ENCODE results near the gene GATB.
A peak's percentile ranks its signal among the peaks of the same experiment; 100 is the strongest.

GATB gene

GRCh38 chr4:151659601-151660364 is 101.0 kb downstream of the GATB start:
- Histone ChIP-seq H3K4me3 (ENCODE audit: low read depth in 1 of 2, low read length in 2 of 2) (peak overlapping the region in 1 of 2 donors; percentile 26), H3K27ac (ENCODE audit: low read depth, low read length) (peak overlapping the region; percentile 64), H3K4me1 (ENCODE audit: insufficient read depth, low read length) (peaks cover 24% of the 10 kb centered on the region), H3K9me3 (ENCODE audit: low read length) (no peaks in the 10 kb centered on the region), H3K27me3 (ENCODE audit: control insufficient read depth in 1 of 2, insufficient read depth in 2 of 2, low read length in 2 of 2) (no peaks in the 10 kb centered on the region), H3K9ac (ENCODE audit: low read length) (no peak overlapping the region), H3K36me3 (ENCODE audit: insufficient read depth, low read length) (no peaks in the 10 kb centered on the region)

GRCh38 chr4:151658959-151659600 is 101.7 kb downstream of the GATB start:
- no peak overlapping the region for H3K9ac ChIP-seq (ENCODE audit: low read length)

GRCh38 chr4:151657896-151658295 is 102.9 kb downstream of the GATB start:
- H3K27ac ChIP-seq (ENCODE audit: low read depth, low read length) = no peak overlapping the region
- H3K9ac ChIP-seq (ENCODE audit: low read length) = no peak overlapping the region

More at GRCh38 chr4:151658959-151659600, 101.7 kb downstream of the GATB start:
- H3K27me3 ChIP-seq (ENCODE audit: control insufficient read depth in 1 of 2, insufficient read depth in 2 of 2, low read length in 2 of 2) = no peaks in the 10 kb centered on the region
- H3K27ac ChIP-seq (ENCODE audit: low read depth, low read length) = peak overlapping the region; percentile 64
- H3K4me3 ChIP-seq (ENCODE audit: low read depth in 1 of 2, low read length in 2 of 2) = peak overlapping the region in 1 of 2 donors; percentile 26
- no peaks in the 10 kb centered on the region for H3K36me3 ChIP-seq (ENCODE audit: insufficient read depth, low read length)
- peaks cover 24% of the 10 kb centered on the region for H3K4me1 ChIP-seq (ENCODE audit: insufficient read depth, low read length)
- H3K9me3 ChIP-seq (ENCODE audit: low read length) = no peaks in the 10 kb centered on the region

GRCh38 chr4:151656058-151656457 is 104.7 kb downstream of the GATB start:
- Histone ChIP-seq H3K36me3 (ENCODE audit: insufficient read depth, low read length) (no peaks in the 10 kb centered on the region), H3K27ac (ENCODE audit: low read depth, low read length) (no peak overlapping the region), H3K4me1 (ENCODE audit: insufficient read depth, low read length) (peaks cover 24% of the 10 kb centered on the region), H3K4me3 (ENCODE audit: low read depth in 1 of 2, low read length in 2 of 2) (no peak overlapping the region), H3K9me3 (ENCODE audit: low read length) (no peaks in the 10 kb centered on the region), H3K27me3 (ENCODE audit: control insufficient read depth in 1 of 2, insufficient read depth in 2 of 2, low read length in 2 of 2) (no peaks in the 10 kb centered on the region), H3K9ac (ENCODE audit: low read length) (no peak overlapping the region)

More at GRCh38 chr4:151657896-151658295, 102.9 kb downstream of the GATB start:
- no peak overlapping the region for H3K4me3 ChIP-seq (ENCODE audit: low read depth in 1 of 2, low read length in 2 of 2)
- no peaks in the 10 kb centered on the region for H3K36me3 ChIP-seq (ENCODE audit: insufficient read depth, low read length)
- no peaks in the 10 kb centered on the region for H3K9me3 ChIP-seq (ENCODE audit: low read length)
- no peaks in the 10 kb centered on the region for H3K27me3 ChIP-seq (ENCODE audit: control insufficient read depth in 1 of 2, insufficient read depth in 2 of 2, low read length in 2 of 2)
- H3K4me1 ChIP-seq (ENCODE audit: insufficient read depth, low read length) = peaks cover 24% of the 10 kb centered on the region

GRCh38 chr4:151653548-151653918 is 107.3 kb downstream of the GATB start:
- H3K4me1 ChIP-seq (ENCODE audit: insufficient read depth, low read length) = peaks cover 4% of the 10 kb centered on the region
- H3K4me3 ChIP-seq (ENCODE audit: low read depth in 1 of 2, low read length in 2 of 2) = no peak overlapping the region
- no peaks in the 10 kb centered on the region for H3K36me3 ChIP-seq (ENCODE audit: insufficient read depth, low read length)
- no peak overlapping the region for H3K27ac ChIP-seq (ENCODE audit: low read depth, low read length)
- no peak overlapping the region for H3K9ac ChIP-seq (ENCODE audit: low read length)
- no peaks in the 10 kb centered on the region for H3K9me3 ChIP-seq (ENCODE audit: low read length)
- H3K27me3 ChIP-seq (ENCODE audit: control insufficient read depth in 1 of 2, insufficient read depth in 2 of 2, low read length in 2 of 2) = no peaks in the 10 kb centered on the region

- no peak overlapping the region for H3K27ac ChIP-seq (ENCODE audit: low read depth, low read length)
- H3K36me3 ChIP-seq (ENCODE audit: insufficient read depth, low read length) = no peaks in the 10 kb centered on the region
- H3K9ac ChIP-seq (ENCODE audit: low read length) = no peak overlapping the region
- no peaks in the 10 kb centered on the region for H3K27me3 ChIP-seq (ENCODE audit: control insufficient read depth in 1 of 2, insufficient read depth in 2 of 2, low read length in 2 of 2)
- no peaks in the 10 kb centered on the region for H3K9me3 ChIP-seq (ENCODE audit: low read length)
- H3K4me1 ChIP-seq (ENCODE audit: insufficient read depth, low read length) = no peaks in the 10 kb centered on the region
- no peak overlapping the region for H3K4me3 ChIP-seq (ENCODE audit: low read depth in 1 of 2, low read length in 2 of 2)
Measured at GRCh38 chr4:151652841-151653547, 107.8 kb downstream of the GATB start.

- no peak overlapping the region for H3K27ac ChIP-seq (ENCODE audit: low read depth, low read length)
- H3K4me1 ChIP-seq (ENCODE audit: insufficient read depth, low read length) = no peaks in the 10 kb centered on the region
- no peaks in the 10 kb centered on the region for H3K27me3 ChIP-seq (ENCODE audit: control insufficient read depth in 1 of 2, insufficient read depth in 2 of 2, low read length in 2 of 2)
- no peaks in the 10 kb centered on the region for H3K9me3 ChIP-seq (ENCODE audit: low read length)
- no peaks in the 10 kb centered on the region for H3K36me3 ChIP-seq (ENCODE audit: insufficient read depth, low read length)
- no peak overlapping the region for H3K4me3 ChIP-seq (ENCODE audit: low read depth in 1 of 2, low read length in 2 of 2)
- H3K9ac ChIP-seq (ENCODE audit: low read length) = no peak overlapping the region
Measured at GRCh38 chr4:151651496-151651895, 109.3 kb downstream of the GATB start.

- no peaks in the 10 kb centered on the region for H3K9me3 ChIP-seq (ENCODE audit: low read length)
- no peaks in the 10 kb centered on the region for H3K4me1 ChIP-seq (ENCODE audit: insufficient read depth, low read length)
- H3K9ac ChIP-seq (ENCODE audit: low read length) = no peak overlapping the region
- no peaks in the 10 kb centered on the region for H3K27me3 ChIP-seq (ENCODE audit: control insufficient read depth in 1 of 2, insufficient read depth in 2 of 2, low read length in 2 of 2)
- no peak overlapping the region for H3K4me3 ChIP-seq (ENCODE audit: low read depth in 1 of 2, low read length in 2 of 2)
- H3K27ac ChIP-seq (ENCODE audit: low read depth, low read length) = no peak overlapping the region
- H3K36me3 ChIP-seq (ENCODE audit: insufficient read depth, low read length) = no peaks in the 10 kb centered on the region
Measured at GRCh38 chr4:151649479-151649878, 111.3 kb downstream of the GATB start.

- H3K4me1 ChIP-seq (ENCODE audit: insufficient read depth, low read length) = no peaks in the 10 kb centered on the region
- no peaks in the 10 kb centered on the region for H3K27me3 ChIP-seq (ENCODE audit: control insufficient read depth in 1 of 2, insufficient read depth in 2 of 2, low read length in 2 of 2)
- no peaks in the 10 kb centered on the region for H3K9me3 ChIP-seq (ENCODE audit: low read length)
- no peak overlapping the region for H3K4me3 ChIP-seq (ENCODE audit: low read depth in 1 of 2, low read length in 2 of 2)
- H3K36me3 ChIP-seq (ENCODE audit: insufficient read depth, low read length) = no peaks in the 10 kb centered on the region
- H3K9ac ChIP-seq (ENCODE audit: low read length) = no peak overlapping the region
- no peak overlapping the region for H3K27ac ChIP-seq (ENCODE audit: low read depth, low read length)
Measured at GRCh38 chr4:151646322-151646721, 114.5 kb downstream of the GATB start.

- Histone ChIP-seq H3K27me3 (ENCODE audit: control insufficient read depth in 1 of 2, insufficient read depth in 2 of 2, low read length in 2 of 2) (no peaks in the 10 kb centered on the region), H3K4me3 (ENCODE audit: low read depth in 1 of 2, low read length in 2 of 2) (no peak overlapping the region), H3K9me3 (ENCODE audit: low read length) (no peaks in the 10 kb centered on the region), H3K9ac (ENCODE audit: low read length) (no peak overlapping the region), H3K36me3 (ENCODE audit: insufficient read depth, low read length) (no peaks in the 10 kb centered on the region), H3K27ac (ENCODE audit: low read depth, low read length) (no peak overlapping the region), H3K4me1 (ENCODE audit: insufficient read depth, low read length) (no peaks in the 10 kb centered on the region)
Measured at GRCh38 chr4:151644622-151645021, 116.2 kb downstream of the GATB start.

GRCh38 chr4:151643564-151643963 is 117.2 kb downstream of the GATB start:
- H3K27me3 ChIP-seq (ENCODE audit: control insufficient read depth in 1 of 2, insufficient read depth in 2 of 2, low read length in 2 of 2) = no peaks in the 10 kb centered on the region
- H3K9me3 ChIP-seq (ENCODE audit: low read length) = no peaks in the 10 kb centered on the region
- no peak overlapping the region for H3K4me3 ChIP-seq (ENCODE audit: low read depth in 1 of 2, low read length in 2 of 2)
- H3K27ac ChIP-seq (ENCODE audit: low read depth, low read length) = no peak overlapping the region
- no peak overlapping the region for H3K9ac ChIP-seq (ENCODE audit: low read length)
- no peaks in the 10 kb centered on the region for H3K4me1 ChIP-seq (ENCODE audit: insufficient read depth, low read length)
- no peaks in the 10 kb centered on the region for H3K36me3 ChIP-seq (ENCODE audit: insufficient read depth, low read length)
